K562 (cell line): Measurements from ENCODE around the gene CTAGE9. TPM values are rescaled to one million over a fixed set of nuclear protein-coding genes. Genes with fewer than 3 reads are reported as not detected.

Source experiments
- HDAC6 ChIP-seq: IDR thresholded peaks from 2 replicates; pipeline ENCODE4 v1.6.1; 2012; ENCODE audit warnings: low read depth, mild to moderate bottlenecking, control low read depth, inconsistent platforms, low read length, moderate library complexity
- HMGN3 ChIP-seq: IDR thresholded peaks from 2 replicates; pipeline ENCODE4 v1.6.1; 2011; ENCODE audit warnings: borderline replicate concordance, low read depth, mild to moderate bottlenecking, mixed read lengths, low read length; ENCODE audit not compliant: insufficient read length; ENCODE audit errors: extremely low read depth
- POU5F1 ChIP-seq: fragments of 150-350 bp; IDR thresholded peaks from 2 replicates; pipeline ENCODE4 v1.6.1; 2014; ENCODE audit warnings: borderline replicate concordance, low read length, low read depth, mild to moderate bottlenecking; ENCODE audit not compliant: partially characterized antibody
- RAD21 ChIP-seq, 2 experiments: fragments of 250-450 bp in 1 of 2; fragments of 450-650 bp in 1 of 2; sonication (Bioruptor Pico) in 1 of 2; formaldehyde crosslinking in 1 of 2; IDR thresholded peaks in 1 of 2; conservative IDR thresholded peaks in 1 of 2; 2 replicates each; pipeline versions ENCODE4 v1.4.0 to v1.8.0; 2020 to 2022; ENCODE audit warnings: mild to moderate bottlenecking in 2 of 2, moderate library complexity in 1 of 2
- ZNF3 ChIP-seq: fragments of 250-450 bp; sonication (Bioruptor Pico); IDR thresholded peaks from 2 replicates; pipeline ENCODE4 v1.5.0; 2021; ENCODE audit warnings: mild to moderate bottlenecking, moderate library complexity
- polyA plus RNA-seq, 8 experiments: library from polyadenylated mRNA; depleted of rRNA in 4 of 8; stranded (reverse) in 5 of 8; unstranded in 3 of 8; fragments of >200 nt; fragmentation: Nextera tagmentation in 2 of 8; fragmentation: Illumina TruSeq in 1 of 8; extraction: Ambion mirVana in 2 of 8; extraction: Trizol in 1 of 8; gene quantifications; 2 replicates each; pipeline versions ENCODE4 v1.2.1 to v1.2.3, GENCODE V29; 2011 to 2014; ENCODE audit warnings: inconsistent platforms in 1 of 8, missing spikeins in 1 of 8
- total RNA-seq, 7 experiments: library from RNA; depleted of rRNA in 6 of 7; stranded (reverse); fragments of >200 nt in 6 of 7; fragmentation: Illumina TruSeq in 2 of 7; extraction: Trizol in 2 of 7; gene quantifications; 2 replicates each; pipeline versions ENCODE4 v1.2.1 to v1.2.3, GENCODE V29; 2011 to 2021; ENCODE audit warnings: low replicate concordance in 1 of 7
- TF ChIP-seq, protein P1 (sequence below): fragments of 250-450 bp; sonication (Bioruptor Pico); IDR thresholded peaks from 2 replicates; pipeline ENCODE4 v1.4.0; 2020

The CTAGE9 gene
- total and polyA plus RNA-seq, 9 of the 15 experiments (the other 6 are each of a cell fraction or from before 2014, with no cell fraction given), result not detected

DNA sequence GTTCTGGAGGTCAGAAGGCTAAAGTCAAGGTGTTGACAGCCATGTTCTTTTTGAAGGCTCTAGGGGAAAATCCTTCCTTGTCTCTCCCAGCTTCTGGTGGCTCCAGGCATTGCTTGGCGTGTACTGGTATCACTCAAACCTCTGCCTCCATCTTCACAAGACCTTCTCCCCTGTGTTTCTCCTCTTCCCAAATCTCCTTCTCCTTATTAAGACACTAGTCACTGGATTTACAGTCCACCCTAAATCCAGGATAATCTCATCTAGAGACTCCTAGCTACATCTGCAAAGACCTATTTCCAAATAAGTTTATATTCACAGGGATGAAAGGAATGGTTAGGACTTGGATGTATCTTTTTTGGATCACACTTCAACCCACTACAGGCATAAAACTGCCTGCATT is 26.0 kb upstream of the CTAGE9 start (continued):
- TF ChIP-seq ZNF3 (CRISPR knock-in tag) (no peak), HMGN3 (no peak), HDAC6 (no peak), RAD21 (CRISPR knock-in tag; conservative IDR thresholded peaks at IDR 0.05 in 1 of 2, IDR thresholded peaks at IDR 0.05 in 1 of 2) (no peak), POU5F1 (no peak)
- TF ChIP-seq, protein P1, sequence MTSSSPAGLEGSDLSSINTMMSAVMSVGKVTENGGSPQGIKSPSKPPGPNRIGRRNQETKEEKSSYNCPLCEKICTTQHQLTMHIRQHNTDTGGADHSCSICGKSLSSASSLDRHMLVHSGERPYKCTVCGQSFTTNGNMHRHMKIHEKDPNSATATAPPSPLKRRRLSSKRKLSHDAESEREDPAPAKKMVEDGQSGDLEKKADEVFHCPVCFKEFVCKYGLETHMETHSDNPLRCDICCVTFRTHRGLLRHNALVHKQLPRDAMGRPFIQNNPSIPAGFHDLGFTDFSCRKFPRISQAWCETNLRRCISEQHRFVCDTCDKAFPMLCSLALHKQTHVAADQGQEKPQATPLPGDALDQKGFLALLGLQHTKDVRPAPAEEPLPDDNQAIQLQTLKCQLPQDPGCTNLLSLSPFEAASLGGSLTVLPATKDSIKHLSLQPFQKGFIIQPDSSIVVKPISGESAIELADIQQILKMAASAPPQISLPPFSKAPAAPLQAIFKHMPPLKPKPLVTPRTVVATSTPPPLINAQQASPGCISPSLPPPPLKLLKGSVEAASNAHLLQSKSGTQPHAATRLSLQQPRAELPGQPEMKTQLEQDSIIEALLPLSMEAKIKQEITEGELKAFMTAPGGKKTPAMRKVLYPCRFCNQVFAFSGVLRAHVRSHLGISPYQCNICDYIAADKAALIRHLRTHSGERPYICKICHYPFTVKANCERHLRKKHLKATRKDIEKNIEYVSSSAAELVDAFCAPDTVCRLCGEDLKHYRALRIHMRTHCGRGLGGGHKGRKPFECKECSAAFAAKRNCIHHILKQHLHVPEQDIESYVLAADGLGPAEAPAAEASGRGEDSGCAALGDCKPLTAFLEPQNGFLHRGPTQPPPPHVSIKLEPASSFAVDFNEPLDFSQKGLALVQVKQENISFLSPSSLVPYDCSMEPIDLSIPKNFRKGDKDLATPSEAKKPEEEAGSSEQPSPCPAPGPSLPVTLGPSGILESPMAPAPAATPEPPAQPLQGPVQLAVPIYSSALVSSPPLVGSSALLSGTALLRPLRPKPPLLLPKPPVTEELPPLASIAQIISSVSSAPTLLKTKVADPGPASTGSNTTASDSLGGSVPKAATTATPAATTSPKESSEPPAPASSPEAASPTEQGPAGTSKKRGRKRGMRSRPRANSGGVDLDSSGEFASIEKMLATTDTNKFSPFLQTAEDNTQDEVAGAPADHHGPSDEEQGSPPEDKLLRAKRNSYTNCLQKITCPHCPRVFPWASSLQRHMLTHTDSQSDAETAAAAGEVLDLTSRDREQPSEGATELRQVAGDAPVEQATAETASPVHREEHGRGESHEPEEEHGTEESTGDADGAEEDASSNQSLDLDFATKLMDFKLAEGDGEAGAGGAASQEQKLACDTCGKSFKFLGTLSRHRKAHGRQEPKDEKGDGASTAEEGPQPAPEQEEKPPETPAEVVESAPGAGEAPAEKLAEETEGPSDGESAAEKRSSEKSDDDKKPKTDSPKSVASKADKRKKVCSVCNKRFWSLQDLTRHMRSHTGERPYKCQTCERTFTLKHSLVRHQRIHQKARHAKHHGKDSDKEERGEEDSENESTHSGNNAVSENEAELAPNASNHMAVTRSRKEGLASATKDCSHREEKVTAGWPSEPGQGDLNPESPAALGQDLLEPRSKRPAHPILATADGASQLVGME (CRISPR knock-in tag), result no peak
- TF ChIP-seq, all 486 proteins: peak for 0
